KOPT-K1 (cell line): ENCODE data around the gene TJP3.

Source experiments
- H3K27ac ChIP-seq: fragments of 200-600 bp; sonication (generic); 2 replicates; pipeline ENCODE4 v1.5.1; 2016; ENCODE audit warnings: antibody characterized with exemption, mild to moderate bottlenecking, low read depth, low read length; ENCODE audit not compliant: poor library complexity, severe bottlenecking
- H3K36me3 ChIP-seq: fragments of 200-600 bp; sonication (generic); 2 replicates; pipeline ENCODE4 v1.5.1; 2017; ENCODE audit warnings: antibody characterized with exemption, mild to moderate bottlenecking, low read length, moderate library complexity; ENCODE audit not compliant: insufficient read depth
- H3K9me3 ChIP-seq: fragments of 200-600 bp; sonication (generic); 2 replicates; pipeline ENCODE4 v1.5.1; 2017; ENCODE audit warnings: antibody characterized with exemption, low read length, mild to moderate bottlenecking; ENCODE audit not compliant: insufficient read depth, poor library complexity, severe bottlenecking

TJP3 gene

DNA sequence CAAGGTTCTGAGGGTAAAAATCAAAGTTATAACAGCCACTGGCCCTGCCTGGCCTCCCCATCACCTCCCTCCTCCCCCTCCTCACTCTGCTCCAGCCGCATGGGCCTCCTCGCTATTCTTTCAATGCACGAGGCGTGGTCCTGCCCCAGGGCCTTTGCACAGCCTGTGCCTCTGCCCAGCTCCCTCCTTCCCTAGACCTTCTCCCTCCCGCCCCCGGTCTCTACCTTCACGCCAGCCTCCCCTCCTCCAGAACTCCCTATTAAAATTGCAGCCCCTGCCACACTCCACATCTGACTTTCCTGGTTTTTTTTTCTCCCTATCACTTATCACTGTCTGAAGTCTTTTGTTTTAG, 60.5 kb downstream of the TJP3 start:
- H3K27ac ChIP-seq, result no peak overlapping the region
- peaks cover 42% of the 10 kb centered on the region for H3K36me3 ChIP-seq

DNA sequence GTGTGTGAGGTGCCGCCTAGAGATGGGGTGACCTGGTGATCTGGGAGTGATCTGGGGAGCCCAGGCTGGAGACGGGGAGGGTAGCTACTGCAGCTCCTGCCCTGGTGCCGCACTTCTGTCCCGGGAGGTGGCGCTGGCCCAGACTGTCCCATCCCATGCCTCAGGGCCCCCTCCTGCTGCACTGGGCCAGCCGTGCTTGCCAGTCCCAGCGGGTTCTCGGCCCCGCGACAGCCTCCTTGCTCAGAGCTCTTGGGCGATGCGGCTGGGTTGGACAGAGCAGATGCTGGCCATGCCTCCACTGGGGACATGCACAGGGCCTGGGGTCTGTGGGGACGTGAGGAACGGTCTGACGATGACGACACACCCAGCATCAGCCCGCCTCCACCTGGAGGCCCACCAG, 61.3 kb downstream of the TJP3 start:
- Histone ChIP-seq H3K9me3 (no peaks in the 10 kb centered on the region), H3K36me3 (peaks cover 42% of the 10 kb centered on the region), H3K27ac (no peak overlapping the region)

More for the DNA sequence above, 60.5 kb downstream of the TJP3 start:
- H3K9me3 ChIP-seq, result no peaks in the 10 kb centered on the region

DNA sequence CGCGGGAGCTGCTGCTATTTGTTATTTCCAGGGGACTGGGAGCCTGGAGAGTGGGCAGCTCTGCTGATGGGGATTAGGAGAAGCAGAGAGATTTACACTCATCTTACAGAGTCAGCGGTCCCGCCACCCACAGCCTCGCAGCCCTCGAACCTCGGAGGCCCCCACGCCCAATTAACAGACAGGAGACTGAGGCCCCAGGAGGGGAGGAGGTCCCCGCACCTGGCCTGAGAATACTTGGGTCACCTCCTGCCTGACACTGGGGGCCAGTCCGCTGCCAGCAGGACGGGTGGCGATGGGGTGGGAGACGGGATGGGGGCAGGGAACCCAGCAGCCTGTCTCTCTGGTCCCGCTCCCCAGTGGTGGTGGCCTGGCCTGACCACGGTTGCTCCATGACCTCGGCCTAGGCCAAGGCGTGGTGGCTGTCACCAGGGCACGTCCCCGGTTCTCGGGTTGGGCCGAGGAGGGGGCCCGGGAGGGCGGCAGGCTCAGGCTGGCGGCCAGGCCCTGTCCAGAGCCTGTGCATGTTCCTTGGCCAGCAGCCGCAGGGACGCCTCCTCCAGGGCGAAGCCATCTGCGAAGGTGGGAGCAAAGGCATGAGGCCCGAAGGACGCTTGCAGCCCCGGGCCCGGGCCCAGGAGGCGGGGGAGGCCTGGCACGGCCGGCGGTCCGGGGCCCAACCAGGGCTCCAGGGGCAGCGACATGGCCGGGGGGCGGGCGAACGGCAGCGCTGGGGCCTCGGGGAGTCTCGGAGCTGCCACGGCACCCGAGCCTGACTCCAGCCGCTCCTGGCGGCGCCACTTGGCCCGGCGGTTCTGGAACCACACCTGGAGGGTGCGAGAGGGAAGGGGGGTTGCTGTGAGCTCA, 62.2 kb downstream of the TJP3 start:
- peaks cover 37% of the 10 kb centered on the region for H3K36me3 ChIP-seq
- H3K9me3 ChIP-seq, result no peaks in the 10 kb centered on the region
- H3K27ac ChIP-seq, result no peak overlapping the region

DNA sequence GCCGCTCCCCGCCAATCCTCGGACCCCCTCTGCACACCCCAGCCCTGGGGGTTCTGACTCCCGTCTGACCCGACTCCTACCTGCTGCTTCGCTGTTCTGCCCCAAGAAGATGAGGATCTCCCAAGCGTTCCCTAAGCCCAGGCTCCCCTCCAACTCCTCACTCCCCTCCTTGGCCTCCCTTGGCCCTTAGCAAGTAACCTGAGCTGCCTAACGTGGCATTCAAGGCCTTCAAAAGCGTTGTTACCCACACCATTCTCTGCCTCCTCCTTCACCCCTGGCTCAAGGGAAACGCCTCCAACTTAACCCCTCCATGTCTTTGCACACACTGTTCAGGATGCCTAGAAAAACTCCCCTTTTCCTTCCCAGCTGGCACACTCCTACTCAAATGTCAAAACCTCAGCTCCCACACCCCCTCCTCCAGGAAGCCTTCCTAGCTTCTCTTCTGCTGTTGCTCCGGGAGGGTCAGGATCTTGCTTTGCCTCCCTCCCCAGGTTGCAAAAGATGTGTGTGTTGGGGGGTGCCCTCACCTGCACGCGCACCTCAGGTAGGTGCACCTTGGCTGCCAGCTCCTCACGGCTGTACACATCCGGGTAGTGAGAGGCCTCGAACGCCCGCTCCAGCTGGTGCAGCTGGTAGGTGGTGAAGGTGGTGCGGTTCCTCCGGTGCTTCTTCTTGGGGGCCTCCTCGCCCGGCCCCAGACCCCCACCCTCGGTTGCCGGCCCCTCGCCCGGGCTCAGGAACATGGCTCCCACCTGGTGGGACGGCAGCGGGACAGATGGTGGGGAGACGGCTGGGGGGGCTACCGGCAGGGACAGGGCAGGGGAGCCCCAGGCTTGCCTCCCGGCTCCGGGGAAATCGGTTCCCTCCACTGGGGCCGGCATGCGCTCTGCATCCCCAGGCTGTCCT, 63.1 kb downstream of the TJP3 start:
- Histone ChIP-seq H3K36me3 (peaks cover 32% of the 10 kb centered on the region), H3K9me3 (no peaks in the 10 kb centered on the region), H3K27ac (no peak overlapping the region)

DNA sequence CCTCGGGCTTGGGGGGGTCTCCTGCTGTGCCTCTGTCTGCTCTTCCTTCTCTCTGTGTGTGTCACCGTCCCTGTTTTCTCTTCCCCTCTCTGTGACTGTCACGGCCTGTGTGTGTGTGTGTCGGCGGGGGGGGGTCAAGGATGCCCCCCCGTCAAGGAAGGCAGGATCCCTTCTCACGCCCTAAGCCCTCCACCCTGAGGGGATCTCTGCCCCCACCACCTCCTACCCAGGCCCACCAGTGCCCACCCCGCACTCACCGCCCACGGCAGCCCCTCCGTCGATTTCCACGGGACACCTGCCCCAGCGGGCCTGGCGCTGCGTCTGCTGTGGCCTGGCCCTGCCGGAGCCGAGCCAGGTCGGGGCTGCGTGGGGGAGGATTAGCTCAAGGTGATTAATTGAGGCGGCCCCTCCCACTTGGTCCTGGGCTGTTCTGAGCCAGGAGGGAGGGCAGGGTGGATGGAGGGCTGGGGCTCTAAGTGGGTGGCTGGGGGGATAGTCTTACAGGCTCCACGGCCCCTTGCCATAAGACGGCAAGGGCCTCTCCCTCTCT, 63.8 kb downstream of the TJP3 start, which contains the start of gene RAX2:
TSS of gene RAX2 (minus strand) at position 323 of the 550 bp plus-strand sequence. CDS start 486 bp downstream, outside the sequence.
- Histone ChIP-seq H3K36me3 (peaks cover 25% of the 10 kb centered on the region), H3K27ac (no peak within 1 kb of the TSS)

DNA sequence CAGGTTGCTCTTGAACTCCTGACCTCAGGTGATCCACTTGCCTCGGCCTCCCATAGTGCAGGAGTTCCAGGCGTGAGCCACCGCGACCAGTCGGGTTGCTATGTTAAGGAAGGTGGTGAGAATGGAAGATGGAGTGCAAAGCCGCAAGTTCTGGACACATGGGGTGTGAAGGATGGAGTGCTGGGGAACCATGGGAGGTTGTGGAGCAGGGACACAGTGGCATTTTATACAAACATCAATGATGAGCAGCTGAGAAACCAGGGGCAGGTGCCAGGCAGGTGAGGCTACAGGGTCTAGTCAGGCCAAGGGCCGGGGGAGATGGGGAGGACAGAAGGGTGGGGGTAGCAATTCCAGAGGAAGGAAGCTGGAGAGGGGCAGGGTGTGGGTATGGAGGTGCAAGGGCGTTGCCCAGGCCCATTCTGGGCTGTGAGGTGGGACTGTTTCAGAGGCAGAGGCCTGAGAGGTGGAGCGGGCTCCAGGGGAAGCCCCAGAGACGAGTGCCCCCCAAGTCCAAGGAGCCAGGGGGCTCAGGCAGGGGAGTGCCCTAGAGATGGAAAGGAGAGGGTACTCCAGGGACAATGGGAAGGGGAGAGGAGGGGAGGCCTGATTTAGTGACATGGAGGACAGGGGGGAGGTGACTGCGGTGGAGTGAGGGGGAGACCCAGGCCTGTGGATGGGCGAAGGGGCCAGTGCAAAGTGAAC, 65.8 kb downstream of the TJP3 start:
- H3K9me3 ChIP-seq, result no peaks in the 10 kb centered on the region
- H3K36me3 ChIP-seq, result peaks cover 5% of the 10 kb centered on the region; the same call in 1 of the 2 replicates
- no peak overlapping the region for H3K27ac ChIP-seq

More for the DNA sequence above, 63.8 kb downstream of the TJP3 start, which contains the start of gene RAX2:
- H3K9me3 ChIP-seq, result no peaks in the 10 kb centered on the region

DNA sequence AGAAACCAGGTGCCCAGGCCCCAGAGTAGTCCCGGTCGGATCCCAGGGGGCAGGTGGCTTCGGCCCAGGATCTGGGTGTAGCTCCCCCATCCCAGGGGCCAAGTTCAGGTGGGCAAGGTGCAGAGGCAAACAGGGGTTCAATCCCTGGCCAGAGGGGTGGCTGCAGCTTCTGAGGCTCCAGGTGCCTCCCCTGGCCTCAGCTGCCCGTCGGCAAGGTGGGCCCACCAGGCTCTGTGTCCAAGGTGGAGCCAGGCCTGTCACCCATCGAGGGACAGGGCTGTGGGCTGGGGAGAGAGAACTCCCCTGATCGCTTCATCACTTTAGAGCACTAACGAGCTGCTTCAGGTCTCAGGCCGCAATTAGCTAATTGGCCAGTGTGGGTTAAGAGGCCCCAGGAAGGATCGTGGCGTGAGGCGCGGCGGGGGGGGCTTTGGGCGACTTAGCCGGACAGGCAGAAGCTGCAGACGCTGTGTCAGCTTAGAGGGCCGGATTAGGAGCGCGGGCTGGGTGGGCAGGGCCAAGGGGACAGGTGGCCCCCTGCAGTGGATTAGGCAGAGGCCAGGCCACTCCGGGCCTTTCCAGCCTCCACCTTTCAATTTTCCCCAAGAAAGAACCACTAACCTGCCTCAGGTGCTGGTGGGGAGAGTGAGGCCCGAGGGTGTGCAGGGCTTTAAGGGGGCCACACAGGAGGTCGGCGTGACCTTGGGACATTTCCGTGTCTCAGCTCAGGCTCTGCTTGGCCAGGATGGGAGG, 66.6 kb downstream of the TJP3 start:
- Histone ChIP-seq H3K27ac (no peak overlapping the region), H3K9me3 (no peaks in the 10 kb centered on the region), H3K36me3 (no peaks in the 10 kb centered on the region)

DNA sequence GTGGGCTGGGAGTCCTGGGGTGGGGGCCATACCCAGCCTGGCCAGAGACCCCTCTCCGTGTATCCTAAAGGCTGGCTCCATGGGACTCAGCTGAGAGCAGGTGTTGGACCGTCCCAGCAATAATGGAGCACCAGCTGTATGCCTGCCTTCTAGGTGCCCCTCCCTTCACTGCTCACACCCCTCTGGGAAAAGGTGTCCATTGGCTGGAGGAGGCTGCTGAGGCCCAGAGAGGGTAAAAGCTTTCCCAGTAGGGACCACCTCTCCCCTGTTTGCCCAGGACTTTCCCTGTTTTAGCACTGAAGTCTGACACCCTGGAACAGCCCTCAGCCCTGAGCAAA, 67.2 kb downstream of the TJP3 start:
- Histone ChIP-seq H3K9me3 (no peaks in the 10 kb centered on the region), H3K27ac (no peak overlapping the region), H3K36me3 (no peaks in the 10 kb centered on the region)

DNA sequence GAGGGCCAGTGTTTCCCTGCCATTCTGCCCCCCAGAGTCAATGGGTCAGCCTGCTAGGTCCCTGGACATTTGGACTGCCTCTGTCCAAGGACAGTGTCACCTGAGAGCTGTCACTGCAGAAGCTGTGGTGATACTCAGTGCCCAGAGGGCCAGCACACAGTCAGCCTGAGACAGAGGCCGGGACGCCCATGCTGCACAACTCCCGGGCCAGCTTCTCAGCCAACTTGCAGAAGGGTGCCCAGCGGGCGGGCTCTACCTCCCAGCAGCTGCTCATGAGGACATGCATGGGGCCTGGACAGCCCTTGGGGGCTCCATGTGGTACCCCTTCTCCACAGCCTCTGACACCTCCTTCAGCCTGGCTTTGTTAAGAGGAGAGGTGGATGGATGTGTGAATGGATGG, 67.6 kb downstream of the TJP3 start:
- no peaks in the 10 kb centered on the region for H3K36me3 ChIP-seq
- H3K27ac ChIP-seq, result no peak overlapping the region
- H3K9me3 ChIP-seq, result peaks cover under 1% of the 10 kb centered on the region

DNA sequence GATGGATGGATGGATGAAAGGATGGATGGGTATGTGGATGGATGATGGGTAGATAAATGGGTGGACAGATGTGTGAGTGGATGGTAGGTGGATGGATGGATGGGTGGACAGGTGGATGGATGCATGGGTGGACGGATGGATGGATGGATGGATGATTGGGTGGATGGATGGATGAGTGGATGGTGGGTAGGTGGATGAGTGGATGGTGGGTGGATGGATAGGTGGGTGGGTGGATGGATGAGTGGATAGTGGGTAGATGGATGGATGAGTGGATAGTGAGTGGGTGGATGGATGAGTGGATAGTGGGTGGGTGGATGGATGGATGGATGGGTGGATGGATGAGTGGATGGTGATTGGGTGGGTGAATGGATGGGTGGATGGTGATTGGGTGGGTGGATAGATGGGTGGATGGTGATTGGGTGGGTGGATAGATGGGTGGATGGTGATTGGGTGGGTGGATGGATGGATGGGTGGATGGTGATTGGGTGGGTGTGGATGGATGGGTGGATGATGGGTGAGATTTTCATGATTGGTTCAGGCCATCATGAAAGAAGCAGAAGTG, 68.4 kb downstream of the TJP3 start:
- Histone ChIP-seq H3K9me3 (peaks cover 8% of the 10 kb centered on the region), H3K36me3 (no peaks in the 10 kb centered on the region), H3K27ac (no peak overlapping the region)

DNA sequence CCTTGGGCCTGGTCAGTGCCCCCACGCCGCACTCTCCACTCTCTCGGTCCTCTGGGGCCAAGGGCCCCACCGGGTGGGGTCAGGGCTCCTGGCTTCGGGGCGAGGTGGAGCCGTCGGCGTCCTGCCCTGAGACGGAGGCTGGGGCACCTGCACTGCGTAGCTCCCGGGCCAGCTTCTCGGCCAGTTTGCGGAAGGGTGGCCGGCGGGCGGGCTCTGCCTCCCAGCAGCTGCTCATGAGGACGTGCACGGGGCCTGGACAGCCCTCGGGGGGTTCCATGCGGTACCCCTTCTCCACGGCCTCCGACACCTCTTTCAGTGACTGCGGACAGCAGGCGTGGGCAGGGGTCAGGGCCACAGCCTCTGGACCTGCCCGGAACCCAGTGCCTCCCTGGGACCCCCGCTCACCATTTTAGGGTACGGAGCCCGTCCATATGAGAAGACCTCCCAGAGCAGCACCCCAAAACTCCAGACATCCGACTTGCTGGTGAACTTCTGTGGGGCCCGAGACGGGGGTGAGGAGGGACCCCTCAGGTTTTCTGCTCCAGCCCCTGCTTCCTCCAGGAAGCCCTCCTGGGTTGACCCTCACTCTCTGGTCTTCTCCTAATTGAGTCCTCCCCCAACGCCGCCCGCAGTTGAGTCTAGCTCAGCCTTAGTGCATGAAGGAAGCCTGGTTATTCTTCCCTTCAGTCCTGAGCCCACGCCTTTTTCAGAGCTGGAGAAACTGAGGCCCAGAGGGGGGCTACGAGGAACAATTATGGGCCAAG, 70.1 kb downstream of the TJP3 start:
- no peaks in the 10 kb centered on the region for H3K36me3 ChIP-seq
- no peak overlapping the region for H3K27ac ChIP-seq
- peaks cover 19% of the 10 kb centered on the region for H3K9me3 ChIP-seq

DNA sequence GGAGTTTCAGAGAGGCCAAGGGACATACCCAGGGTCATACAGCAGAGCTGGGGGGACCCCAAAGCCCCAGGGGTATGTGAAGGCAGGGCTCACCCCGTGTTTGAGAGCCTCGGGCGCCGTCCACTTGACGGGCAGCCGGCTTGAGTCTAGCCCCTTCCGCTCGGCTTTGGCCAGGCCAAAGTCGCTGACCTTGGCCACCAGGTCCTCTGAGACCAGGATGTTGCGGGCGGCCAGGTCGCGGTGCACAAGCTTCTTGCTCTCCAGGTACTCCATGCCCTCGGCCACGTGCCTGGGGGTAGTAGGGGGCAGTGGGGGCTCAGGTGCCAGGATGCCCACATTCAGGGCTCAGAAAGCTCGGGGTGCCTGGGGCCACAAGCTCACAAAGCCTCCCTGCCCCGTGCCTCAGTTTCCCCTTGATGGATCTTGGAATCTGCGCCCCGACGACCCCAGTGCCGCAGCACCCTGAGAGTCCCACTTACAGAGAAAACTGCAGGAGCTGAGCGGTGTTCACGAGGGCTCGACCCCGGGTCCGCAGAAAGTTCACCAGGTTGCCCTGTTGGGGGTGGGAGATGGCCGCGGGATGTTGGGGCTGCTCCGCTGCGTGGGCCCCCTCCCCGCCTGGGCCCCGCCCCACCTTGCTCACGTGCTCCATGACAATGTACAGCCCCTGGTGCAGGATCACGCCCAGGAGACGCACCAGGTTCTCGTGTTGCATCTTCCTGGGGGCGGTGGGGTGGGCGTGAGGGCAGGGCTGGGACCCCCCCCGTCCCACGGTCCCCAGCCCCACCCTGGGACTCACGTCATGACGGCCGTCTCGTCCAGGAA, 70.9 kb downstream of the TJP3 start:
- peaks cover 19% of the 10 kb centered on the region for H3K9me3 ChIP-seq
- no peaks in the 10 kb centered on the region for H3K36me3 ChIP-seq
- H3K27ac ChIP-seq, result no peak overlapping the region
